ENCODE results near the gene PAX7.

GRCh38 chr1:18723206-18723605 is 92.6 kb downstream of the PAX7 start:
- TF ChIP-seq, protein P1, sequence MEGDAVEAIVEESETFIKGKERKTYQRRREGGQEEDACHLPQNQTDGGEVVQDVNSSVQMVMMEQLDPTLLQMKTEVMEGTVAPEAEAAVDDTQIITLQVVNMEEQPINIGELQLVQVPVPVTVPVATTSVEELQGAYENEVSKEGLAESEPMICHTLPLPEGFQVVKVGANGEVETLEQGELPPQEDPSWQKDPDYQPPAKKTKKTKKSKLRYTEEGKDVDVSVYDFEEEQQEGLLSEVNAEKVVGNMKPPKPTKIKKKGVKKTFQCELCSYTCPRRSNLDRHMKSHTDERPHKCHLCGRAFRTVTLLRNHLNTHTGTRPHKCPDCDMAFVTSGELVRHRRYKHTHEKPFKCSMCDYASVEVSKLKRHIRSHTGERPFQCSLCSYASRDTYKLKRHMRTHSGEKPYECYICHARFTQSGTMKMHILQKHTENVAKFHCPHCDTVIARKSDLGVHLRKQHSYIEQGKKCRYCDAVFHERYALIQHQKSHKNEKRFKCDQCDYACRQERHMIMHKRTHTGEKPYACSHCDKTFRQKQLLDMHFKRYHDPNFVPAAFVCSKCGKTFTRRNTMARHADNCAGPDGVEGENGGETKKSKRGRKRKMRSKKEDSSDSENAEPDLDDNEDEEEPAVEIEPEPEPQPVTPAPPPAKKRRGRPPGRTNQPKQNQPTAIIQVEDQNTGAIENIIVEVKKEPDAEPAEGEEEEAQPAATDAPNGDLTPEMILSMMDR (IDR thresholded peaks at IDR 0.05 in 4 of 5, conservative IDR thresholded peaks at IDR 0.05 in 1 of 5) = no peak
- no peak for TF ChIP-seq POLR2A (IDR thresholded peaks at IDR 0.05)
